Stimulated activated CD8-positive, alpha-beta memory T cell treated with anti-CD3 and anti-CD28 coated beads, Interleukin-7, amount 100 ng/mL, for 1 hour (primary cell): ENCODE data around the gene METTL9.
"Not testable (repeated sequence)": the region's sequence is repeated elsewhere in the genome, so short reads cannot be mapped to it uniquely, and the experiment has no call there.

Source experiments
- DNase-seq, 2 donors: peaks; one replicate each; pipeline ENCODE4 v3.0.0-alpha.2; 2020; ENCODE audit warnings: low read depth in 2 of 2

METTL9 gene

DNA sequence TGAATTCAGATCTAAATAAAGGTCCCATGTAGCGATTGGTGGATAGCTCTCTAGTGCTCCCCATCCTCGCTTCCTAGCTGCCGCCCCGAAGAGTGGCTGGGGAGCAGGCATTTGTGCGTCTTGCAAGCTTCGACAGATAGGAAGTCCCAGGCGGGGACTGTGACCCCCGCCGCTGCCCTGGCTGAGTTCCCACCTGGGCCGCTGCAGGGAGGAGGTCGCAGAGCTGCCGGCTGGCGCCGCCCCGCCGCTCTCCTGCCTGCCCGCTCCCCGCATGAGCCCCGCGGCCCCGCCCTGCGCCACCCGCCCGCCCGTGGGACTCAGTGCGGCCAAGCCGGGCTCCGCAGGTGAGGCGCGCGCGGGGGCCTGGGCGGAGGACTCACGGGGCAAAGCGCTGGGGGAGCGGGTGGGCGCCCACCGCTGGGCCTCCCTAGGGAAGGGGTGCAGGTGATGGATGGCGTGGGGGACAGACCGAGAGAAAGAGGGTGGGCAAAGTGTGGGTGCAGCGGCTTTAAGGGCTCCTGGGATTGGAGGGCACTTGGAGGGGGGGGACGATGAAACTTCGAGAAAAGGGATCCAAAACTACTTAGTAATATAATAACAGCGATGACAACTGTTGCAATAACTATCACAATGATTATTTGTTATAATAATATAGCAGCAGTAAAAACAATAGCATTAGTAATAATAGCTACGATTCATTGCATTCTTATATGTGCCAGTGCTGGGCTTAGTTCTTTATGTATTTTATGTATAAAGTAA is 64.7 kb downstream of the METTL9 start, which contains the start of gene OTOA:
Gene OTOA (plus strand): TSS at position 80 of the 759 bp plus-strand sequence. CDS start 14,547 bp downstream, outside the sequence.
- DNase-seq, result no peak

DNA sequence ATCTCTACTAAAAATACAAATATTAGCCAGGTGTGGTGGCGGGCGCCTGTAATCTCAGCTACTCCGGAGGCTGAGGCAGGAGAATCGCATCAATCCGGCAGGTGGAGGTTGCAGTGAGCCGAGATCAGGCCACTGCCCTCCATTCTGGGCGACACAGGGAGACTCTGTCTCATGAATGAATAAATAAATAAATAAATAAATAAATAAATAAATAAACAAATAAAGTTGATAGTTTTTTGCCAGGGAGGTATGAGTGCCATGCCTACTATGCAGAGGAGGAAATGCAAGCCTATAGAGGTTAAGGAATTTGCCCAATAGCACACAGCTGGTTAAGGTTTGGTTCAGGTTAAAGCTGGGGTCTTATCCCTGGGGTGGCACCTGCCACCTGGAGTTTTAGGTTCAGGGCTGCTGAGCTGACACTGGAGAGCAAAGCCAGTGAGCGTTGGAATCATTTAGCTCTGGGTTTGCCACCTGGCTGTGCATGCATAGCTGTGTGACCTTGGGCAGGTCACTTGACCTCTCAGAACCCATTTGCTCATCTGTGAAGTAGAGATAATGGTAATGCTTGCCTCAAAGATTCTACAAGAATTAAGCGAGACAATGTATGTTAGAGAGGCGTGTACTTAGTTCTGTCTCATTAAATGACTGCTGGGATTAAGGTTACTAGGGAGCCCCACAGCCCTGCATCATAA is 65.6 kb downstream of the METTL9 start:
- DNase-seq, result no peak

DNA sequence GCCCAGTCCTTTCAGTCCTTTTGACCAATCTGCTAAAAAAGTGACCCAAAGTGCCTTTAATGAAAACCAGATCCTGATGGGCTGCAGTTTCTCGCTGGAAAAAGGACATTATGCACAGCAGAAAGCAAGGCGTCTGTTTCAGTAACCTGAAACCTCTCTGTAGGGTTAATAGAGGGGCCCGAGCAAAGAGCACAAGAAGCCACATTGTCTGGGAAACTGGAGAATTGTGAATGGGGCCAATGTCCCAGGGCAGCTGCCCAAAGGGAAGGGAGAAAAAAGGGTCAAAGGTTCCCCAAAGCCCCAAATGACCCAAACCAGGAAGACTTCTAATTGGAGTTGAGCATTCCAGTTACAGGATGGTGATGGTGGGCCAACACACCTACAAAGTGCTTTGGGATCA is 67.4 kb downstream of the METTL9 start:
- DNase-seq, result no peak

DNA sequence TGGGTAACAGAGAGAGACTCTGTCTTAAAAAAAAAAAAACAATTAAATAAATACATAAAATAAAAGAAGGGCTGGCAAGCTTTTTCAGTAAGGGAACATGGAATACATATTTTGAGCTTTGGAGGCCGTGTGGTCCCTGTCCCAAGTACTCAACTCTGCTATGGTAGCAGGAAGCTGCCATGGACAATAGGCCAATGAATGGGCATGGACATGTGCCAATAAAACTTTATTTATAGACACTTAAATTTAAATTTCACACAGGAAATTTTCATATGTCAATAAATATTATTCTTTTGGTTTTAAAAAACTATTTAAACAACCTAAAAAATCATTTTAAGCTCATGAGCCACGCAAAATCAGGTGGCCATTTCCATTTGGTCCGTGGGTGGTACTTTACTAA is 68.2 kb downstream of the METTL9 start:
- no peak for DNase-seq

DNA sequence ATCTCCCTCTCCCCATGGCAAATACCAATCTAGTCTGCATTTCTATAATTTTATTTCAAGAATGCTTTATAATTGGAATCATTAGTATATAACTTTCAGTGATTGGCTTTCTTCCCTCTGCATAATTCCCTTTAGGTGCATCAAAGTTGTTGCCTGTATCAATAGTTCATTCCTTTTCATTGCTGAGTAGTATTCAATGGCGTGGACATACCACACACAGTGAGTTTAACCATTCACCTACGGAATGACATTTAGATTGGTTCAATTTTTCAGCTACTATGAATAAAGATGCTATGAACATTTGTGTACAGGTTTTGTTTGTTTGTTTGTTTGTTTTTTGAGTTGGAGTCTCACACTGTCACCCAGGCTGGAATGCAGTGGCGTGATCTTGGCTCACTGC is 74.1 kb downstream of the METTL9 start:
- no peak for DNase-seq

DNA sequence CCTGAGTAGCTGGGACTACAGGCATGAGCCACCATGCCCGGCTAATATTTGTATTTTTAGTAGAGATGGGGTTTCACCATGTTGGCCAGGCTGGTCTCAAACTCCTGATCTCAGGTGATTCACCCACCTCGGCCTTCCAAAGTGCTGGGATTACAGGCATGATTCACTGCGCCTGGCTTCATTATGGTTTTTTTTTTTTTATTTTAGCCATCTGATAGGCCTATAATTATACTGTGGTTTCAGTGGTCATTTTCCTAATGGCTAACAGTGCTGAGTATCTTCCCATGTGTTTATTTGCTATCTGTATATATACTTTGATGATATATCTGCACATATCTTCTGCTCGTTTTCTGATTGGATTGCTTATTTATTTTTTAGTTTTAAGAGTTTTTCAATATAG is 75.1 kb downstream of the METTL9 start:
- DNase-seq, result not testable (repeated sequence)

DNA sequence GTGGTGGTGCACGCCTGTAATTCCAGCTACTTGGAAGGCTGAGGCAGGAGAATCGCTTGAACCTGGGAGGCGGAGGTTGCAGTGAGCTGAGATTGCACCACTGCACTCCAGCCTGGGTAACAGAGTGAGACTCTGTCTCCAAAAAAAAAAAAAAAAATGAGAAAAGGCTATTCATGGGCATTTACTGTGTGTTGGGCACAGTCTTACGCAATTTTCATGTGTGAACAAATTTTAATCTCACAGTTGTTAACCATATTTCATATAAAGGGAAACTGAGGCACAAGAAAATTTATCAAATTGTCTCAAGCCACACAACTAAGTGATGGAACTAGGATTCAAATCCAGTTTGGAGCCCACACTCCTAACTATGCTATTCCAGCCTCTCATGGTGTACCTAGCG is 81.3 kb downstream of the METTL9 start:
- DNase-seq, result not testable (repeated sequence)

DNA sequence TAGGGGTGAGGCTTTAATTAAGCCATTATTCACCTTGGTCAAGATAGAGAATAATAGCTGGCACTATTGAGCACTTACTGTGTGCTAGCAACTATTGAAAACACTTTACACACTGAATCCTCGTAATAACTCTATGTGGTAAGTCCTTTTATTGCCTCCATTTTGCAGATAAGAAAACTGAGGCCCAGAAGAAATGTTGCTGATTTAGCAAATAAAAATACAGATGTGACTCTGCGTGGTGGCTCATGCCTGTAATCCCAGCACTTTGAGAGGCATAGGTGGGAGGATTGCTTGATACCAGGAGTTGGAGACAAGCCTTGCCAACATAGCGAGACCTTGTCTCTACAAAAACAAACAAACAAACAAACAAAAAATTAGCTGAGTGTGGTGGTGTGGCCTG is 83.8 kb downstream of the METTL9 start:
- DNase-seq, result no peak

DNA sequence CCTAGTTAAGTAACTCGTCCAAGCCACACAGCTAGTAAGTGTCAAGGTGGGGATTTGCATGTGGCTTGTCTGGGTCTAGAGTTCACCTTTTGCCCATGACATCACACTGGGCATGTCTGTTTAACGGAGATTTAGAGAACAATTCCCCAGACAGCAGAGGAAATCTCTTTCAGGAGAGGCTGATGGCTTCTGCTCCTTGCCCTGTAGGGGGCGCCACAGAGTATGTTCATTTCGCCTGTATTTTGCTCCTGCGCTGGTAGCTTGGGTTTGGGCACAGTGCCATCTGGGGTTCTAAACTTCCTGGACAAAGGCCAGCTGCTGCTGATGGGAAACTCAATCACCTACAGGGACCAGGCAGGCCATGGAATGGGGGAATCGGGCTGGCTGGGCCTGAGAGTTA is 84.8 kb downstream of the METTL9 start:
- no peak for DNase-seq

DNA sequence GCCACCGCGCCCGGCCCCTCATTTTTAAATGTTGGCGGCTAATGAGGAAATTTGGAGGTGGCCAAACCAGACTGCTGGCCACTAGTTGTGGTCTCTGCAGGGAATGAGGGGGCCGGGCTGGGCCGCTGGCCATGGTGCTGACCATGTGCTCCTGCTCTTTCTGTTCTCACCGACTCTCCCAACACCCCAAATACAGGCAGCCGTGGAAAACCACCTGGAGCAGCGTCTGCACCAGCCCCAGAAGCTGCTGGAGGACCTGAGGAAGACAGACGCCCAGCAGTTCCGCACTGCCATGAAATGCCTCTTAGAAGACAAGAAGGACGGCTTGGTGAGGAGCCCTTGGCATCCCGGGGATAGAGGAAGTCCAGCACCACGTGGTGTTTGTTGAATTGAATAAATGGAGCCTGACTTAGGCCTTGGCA is 85.7 kb downstream of the METTL9 start:
- DNase-seq, result no peak

DNA sequence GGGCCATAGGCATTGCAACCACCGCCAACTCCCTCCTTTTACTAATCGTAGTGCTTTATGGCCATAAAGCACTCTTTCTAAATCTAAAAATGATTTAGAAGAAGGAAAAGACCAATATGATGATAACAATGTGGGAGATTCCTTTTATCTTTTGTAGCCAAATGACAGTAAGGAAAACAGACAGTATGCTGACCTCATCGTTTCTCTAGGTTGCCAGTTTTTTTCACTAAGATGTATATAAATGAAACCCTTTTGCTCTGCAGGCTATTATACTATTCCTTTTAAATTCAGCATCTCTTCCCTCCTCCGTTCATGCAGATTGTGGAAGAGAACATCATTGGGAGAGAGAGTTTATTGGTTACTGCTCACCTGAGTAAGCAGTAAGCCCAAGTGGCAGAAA is 89.7 kb downstream of the METTL9 start:
- DNase-seq, result no peak

DNA sequence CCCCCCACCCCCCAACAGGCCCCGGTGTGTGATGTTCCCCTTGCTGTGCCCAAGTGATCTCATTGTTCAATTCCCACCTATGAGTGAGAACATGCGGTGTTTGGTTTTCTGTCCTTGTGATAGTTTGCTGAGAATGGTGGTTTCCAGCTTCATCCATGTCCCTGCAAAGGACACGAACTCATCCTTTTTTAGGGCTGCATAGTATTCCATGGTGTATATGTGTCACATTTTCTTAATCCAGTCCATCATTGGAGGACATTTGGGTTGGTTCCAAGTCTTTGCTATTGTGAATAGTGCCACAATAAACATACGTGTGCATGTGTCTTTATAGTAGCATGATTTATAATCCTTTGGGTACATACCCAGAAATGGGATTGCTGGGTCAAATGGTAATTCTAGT is 91.6 kb downstream of the METTL9 start:
- not testable (repeated sequence) for DNase-seq

DNA sequence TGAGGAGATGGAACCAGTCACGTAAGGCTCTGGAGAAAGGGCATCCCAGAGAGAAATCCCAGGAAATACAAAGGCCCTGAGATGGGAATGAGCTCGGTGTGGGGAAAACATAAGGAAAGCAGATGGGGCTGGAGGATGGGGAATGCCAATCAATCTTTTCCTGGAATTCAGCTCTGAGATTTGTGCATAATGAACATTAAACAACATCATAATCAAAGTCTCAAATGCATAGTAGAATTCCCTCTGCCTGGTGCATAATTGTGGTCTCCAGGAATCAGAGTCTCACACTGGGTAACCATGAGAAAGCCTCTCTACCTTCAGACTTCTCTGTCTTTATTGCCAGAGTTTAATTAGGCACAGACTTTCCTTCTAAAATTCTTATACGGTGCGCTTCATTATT is 95.2 kb downstream of the METTL9 start:
- no peak for DNase-seq

DNA sequence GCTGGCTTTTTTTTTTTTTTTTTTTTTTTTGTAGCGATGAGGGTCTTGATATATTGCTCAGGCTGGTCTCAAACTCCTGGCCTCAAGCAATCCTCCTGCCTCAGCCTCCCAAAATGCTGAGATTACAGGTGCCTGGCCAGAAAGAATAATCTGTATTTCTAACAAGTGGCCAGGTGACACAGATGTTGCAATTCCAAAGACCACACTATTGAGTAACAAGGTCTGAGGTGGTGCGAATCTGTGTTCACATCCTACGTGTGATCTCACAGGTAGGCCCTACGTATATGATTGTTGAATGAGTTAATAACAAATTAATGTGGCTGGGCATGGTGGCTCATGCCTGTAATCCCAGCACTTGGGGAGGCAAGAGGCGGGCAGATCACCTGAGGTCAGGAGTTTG is 97.7 kb downstream of the METTL9 start:
- DNase-seq, result no peak

DNA sequence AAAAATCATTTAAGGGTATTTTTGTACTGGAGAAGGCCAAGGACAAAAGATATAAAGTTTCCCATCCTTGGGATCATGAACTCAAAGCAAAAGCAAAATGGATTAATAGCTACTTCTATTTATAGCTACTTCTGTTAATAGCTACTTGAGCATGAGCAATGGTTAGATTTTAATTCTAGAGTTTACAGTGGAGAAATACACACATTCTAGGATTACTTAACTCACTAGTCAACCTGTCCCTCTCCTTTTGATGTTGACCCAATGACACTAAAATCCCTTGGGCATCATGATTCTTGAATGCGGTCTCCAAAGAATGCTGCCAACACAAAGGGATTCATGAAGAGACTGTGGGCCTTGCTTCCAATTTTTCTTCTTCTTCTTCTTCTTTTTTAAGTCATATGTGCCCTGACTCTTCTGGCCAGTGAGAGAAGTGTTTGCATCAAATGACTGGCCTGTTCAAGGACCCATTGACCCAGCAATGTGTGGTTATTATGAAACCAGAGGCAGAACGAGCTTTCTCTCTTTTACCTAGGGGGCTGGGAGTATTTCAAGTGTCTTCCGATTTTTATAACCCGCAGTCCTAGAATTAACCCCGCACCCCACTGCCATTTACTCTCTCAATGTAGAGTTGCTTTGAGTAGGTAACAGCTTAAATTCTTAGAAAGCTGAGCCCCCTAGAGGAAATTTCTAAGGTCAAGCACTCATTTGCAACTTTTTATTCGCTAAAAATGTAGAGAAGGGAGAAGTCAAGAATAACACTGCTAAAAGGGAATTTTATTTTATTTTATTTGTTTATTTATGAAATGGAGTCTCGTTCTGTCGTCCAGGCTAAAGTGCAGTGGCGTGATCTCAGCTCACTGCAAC is 99.0 kb downstream of the METTL9 start:
- no peak for DNase-seq

DNA sequence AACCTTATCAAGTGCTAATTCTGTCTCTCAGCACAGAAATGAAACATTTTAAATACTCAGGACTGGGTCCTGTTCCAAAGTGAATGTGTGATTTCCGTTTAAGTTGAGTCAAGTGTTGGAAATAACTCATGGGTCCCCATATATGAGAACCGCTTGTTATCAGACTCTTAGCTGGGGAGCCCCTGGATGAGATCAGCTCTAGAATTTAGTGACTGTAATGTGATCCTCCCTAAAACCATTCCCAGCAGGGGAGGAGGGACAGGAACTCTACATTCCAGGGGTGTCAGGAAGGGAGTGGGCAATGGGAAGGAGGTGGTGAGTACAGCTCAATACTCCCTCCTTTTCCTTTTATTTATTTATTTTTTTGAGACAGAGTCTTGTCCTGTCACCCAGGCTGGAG is 101.9 kb downstream of the METTL9 start:
- no peak for DNase-seq

DNA sequence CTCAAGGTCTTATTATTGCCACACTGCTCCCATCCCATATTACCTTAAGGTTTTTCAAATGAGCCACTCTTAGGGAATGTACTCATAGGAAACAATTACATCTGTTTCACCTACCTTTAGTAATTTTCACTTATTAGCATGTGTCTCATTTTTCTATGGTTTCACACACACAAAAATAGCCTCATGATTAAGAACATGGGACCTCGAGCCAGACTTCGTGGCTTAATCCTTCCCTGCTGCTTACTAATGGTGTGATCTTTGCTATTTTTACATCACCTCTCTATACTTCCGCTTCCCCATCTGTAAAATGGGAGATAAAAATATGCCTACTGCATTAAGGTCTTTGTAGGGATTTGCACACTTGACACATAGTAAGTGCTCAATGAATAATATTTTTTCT is 102.9 kb downstream of the METTL9 start:
- DNase-seq, result no peak

DNA sequence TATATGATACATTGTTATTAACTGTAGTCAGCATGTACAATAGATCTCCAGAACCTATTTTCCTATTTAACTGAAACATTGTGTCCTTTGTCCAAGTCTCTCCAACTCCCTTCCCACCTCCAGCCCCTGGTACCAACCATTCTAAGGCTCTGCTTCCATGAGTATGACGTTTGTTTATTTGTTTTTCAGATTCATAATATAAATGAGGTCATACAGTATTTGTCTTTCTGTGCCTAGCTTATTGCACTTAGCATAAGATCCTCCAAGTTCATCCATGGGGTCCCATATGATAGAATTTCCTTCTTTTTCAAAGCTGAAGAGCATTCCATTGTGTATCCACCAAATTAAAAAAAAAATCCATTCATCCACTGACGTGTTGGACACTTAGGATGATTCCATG is 103.8 kb downstream of the METTL9 start:
- no peak for DNase-seq

DNA sequence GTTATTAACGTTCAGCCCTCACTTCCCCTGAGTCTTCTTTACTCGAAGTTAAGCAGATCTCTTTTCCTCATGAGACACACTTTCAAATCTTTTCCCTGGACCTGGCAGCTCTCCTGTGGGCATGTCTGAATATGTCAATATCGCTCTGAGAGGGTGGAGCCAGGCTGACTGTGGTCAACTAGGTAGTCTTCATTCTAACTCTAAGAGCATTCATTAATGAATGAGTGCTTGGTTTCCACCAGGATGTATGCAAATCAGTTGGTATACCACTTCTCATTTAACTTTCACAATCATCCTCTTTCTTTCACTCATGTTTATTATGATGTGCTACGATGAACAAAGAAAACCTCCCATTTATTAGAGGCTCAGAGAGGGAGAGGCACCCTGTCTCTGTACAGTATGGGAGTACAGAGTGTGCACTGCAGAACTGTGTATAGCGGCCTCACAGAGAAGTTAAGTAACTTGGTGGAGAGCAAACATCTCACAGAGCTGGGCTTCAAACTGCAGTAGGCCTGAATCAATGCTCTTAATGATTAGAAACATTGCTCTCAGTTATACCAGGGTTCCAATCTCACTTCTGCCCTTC is 104.3 kb downstream of the METTL9 start:
- DNase-seq, result no peak

DNA sequence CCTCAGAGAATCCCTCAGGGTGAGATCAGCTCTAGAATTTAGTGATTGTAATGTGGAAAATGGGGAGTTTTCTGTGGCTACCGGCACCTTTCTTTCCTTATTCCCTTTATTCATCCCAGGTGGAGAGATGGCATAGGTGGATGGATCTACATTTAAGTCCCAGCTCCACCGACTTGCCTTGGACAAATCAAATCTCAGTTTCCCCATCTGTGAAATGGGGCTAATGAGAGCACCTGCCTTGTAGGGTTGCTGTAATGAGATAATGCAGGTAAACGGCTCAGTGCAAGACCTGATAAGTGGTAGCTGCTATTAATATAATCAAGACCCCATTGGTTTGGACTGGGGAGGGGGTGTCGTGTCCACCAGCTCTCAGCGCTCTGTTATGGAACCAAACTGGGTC is 104.9 kb downstream of the METTL9 start:
- no peak for DNase-seq

DNA sequence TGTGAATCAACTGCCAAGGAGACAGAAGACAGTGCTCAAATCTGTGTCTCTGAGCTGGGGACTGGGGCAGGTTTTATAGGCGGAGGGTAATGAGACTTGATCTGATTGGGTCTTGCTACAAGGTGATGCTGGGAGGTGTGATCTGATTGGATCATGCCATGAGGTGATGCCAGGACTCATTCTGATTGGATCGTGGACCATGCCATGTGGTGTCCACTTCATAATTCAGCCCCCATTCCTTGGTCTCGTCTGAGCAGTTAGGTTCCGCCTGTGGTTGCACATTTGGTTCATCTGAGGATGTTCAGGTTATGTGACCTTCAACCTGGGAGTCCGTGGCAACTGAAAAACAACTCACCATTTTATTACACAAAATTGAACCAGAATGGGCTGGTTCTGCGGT is 105.4 kb downstream of the METTL9 start:
- DNase-seq, result no peak
